ENCODE measurements around the gene KRTAP10-2.
"Not testable (repeated sequence)": the region's sequence is repeated elsewhere in the genome, so short reads cannot be mapped to it uniquely, and the experiment has no call there.

KRTAP10-2 gene

GRCh38 chr21:44583089-44583799, 31.9 kb upstream of the KRTAP10-2 start:
- DNase-seq (ENCODE audit: low spot score) = no peak

- DNase-seq (ENCODE audit: low spot score) = no peak
Measured at GRCh38 chr21:44582055-44582454, 30.8 kb upstream of the KRTAP10-2 start.

GRCh38 chr21:44581158-44581557, 29.9 kb upstream of the KRTAP10-2 start:
- no peak for DNase-seq (ENCODE audit: low spot score)

GRCh38 chr21:44580231-44580821, 29.0 kb upstream of the KRTAP10-2 start, which contains the start of gene KRTAP10-5:
TSS of gene KRTAP10-5 (minus strand) at chr21:44580604. CDS start at chr21:44580578, 26 bp downstream.
- not testable (repeated sequence) for DNase-seq (ENCODE audit: low spot score)

GRCh38 chr21:44579833-44580144, 28.5 kb upstream of the KRTAP10-2 start:
- DNase-seq (ENCODE audit: low spot score) = no peak

GRCh38 chr21:44579056-44579832, 27.9 kb upstream of the KRTAP10-2 start:
- DNase-seq (ENCODE audit: low spot score) = no peak

GRCh38 chr21:44578371-44579055, 27.2 kb upstream of the KRTAP10-2 start:
- DNase-seq (ENCODE audit: low spot score) = no peak

GRCh38 chr21:44576025-44576420, 24.7 kb upstream of the KRTAP10-2 start:
- DNase-seq (ENCODE audit: low spot score) = no peak

- no peak for DNase-seq (ENCODE audit: low spot score)
Measured at GRCh38 chr21:44575307-44576024, 24.2 kb upstream of the KRTAP10-2 start.

- no peak for DNase-seq (ENCODE audit: low spot score)
Measured at GRCh38 chr21:44574457-44575306, 23.4 kb upstream of the KRTAP10-2 start.

GRCh38 chr21:44573630-44574456, 22.5 kb upstream of the KRTAP10-2 start, which contains the start of gene KRTAP10-4:
TSS of gene KRTAP10-4 (plus strand) at chr21:44573729. CDS start at chr21:44573759, 30 bp downstream.
- DNase-seq (ENCODE audit: low spot score) = not testable (repeated sequence)

- no peak for DNase-seq (ENCODE audit: low spot score)
Measured at GRCh38 chr21:44572959-44573583, 21.8 kb upstream of the KRTAP10-2 start.

- no peak for DNase-seq (ENCODE audit: low spot score)
Measured at GRCh38 chr21:44571844-44572782, 20.8 kb upstream of the KRTAP10-2 start.

- no peak for DNase-seq (ENCODE audit: low spot score)
Measured at GRCh38 chr21:44571296-44571695, 20.0 kb upstream of the KRTAP10-2 start.

- DNase-seq (ENCODE audit: low spot score) = no peak
Measured at GRCh38 chr21:44569861-44570517, 18.7 kb upstream of the KRTAP10-2 start.

- DNase-seq (ENCODE audit: low spot score) = no peak
Measured at GRCh38 chr21:44568667-44569556, 17.6 kb upstream of the KRTAP10-2 start.

GRCh38 chr21:44568261-44568660, 17.0 kb upstream of the KRTAP10-2 start:
- no peak for DNase-seq (ENCODE audit: low spot score)

Measured in pons (tissue), 1 donor.